ENCODE data around the gene VPS52.
"Not testable (repeated sequence)": the region's sequence is repeated elsewhere in the genome, so short reads cannot be mapped to it uniquely, and the experiment has no call there.

VPS52 gene

DNA sequence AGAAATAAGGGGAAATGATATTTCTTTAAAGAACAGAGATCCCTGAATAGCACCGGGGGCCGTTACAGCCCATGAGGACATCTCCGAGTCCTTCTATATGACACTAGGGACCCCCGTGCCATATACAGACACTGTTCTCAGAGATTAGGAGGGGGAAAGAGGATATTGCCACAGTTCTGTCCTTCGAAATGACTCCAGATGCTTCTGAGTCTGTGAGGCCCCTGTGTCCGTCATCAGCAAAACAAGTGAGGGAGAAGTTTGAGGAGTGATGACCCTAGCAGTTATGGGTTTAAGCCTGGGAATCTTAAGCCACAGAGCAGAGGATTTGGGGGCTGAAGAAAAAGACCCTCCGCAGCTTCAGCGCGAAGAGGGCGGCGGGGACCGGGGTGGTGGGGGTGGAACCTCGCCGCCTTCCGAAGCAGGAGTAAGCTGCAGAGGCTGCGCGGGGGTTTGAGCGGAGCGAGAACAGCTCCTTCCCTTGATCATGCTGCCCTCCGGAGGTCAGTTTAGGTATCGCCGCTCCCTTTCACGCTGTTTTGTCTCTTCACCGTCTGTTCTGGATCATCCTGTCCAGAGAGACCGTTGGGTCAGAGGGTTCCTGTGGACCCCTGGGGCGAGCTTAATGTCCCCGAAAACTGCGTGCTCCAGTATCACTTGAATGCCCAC, 23.6 kb downstream of the VPS52 start:
- peak; percentile 90 for DNase-seq (ENCODE audit: low read depth in 2 of 2)
- H3K4me3 ChIP-seq (replicated peaks in 1 of 2; ENCODE audit: low read depth in 2 of 2, low read length in 2 of 2), result peak overlapping the region; percentile 49 to 57
- TF ChIP-seq, protein P1, sequence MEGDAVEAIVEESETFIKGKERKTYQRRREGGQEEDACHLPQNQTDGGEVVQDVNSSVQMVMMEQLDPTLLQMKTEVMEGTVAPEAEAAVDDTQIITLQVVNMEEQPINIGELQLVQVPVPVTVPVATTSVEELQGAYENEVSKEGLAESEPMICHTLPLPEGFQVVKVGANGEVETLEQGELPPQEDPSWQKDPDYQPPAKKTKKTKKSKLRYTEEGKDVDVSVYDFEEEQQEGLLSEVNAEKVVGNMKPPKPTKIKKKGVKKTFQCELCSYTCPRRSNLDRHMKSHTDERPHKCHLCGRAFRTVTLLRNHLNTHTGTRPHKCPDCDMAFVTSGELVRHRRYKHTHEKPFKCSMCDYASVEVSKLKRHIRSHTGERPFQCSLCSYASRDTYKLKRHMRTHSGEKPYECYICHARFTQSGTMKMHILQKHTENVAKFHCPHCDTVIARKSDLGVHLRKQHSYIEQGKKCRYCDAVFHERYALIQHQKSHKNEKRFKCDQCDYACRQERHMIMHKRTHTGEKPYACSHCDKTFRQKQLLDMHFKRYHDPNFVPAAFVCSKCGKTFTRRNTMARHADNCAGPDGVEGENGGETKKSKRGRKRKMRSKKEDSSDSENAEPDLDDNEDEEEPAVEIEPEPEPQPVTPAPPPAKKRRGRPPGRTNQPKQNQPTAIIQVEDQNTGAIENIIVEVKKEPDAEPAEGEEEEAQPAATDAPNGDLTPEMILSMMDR (IDR thresholded peaks at IDR 0.05; ENCODE audit: low read depth, low read length), result peak; percentile 93

DNA sequence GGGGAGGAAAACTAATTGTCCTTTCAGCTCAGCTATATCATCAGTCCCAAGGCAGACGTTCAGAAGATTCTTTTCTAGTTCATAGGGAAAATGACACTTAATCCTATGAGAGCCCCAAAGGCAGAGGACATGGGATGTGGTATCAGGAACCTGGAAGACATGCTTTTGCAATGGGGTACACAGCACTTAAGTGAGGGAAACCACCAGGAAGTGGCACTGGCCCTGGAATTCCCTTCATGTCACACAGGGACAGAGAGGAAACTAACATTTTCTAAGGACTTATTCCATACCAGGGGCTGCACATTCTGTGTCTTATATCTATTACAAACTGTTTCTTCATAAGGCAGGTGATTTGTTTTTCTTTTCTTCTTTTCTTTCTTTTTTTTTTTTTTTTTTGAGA, 28.2 kb downstream of the VPS52 start:
- TF ChIP-seq, protein P1 (IDR thresholded peaks at IDR 0.05; ENCODE audit: low read depth, low read length), result no peak
- H3K4me3 ChIP-seq (replicated peaks in 1 of 2; ENCODE audit: low read depth in 2 of 2, low read length in 2 of 2), result no peak overlapping the region

DNA sequence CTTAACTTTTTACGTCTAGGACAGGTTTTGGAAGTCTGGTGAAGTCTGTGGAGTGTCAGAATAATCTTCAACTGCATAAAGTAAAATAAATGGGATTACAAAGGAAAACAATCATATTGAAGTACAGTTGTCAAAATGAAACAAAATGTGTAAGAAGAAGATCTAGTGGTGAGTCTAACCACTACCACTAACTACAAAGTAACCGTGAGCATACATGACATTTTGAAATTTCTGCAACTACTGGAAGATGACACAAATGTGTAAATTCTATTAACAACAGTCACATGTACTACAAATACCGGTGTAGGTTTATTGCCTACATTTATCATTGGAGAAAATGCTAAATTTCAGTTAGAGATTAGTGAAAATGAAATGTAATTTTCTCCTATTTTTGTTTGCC, 29.7 kb downstream of the VPS52 start:
- H3K4me3 ChIP-seq (replicated peaks in 1 of 2; ENCODE audit: low read depth in 2 of 2, low read length in 2 of 2), result no peak overlapping the region
- no peak for DNase-seq (ENCODE audit: low read depth in 2 of 2)
- TF ChIP-seq, protein P1 (IDR thresholded peaks at IDR 0.05; ENCODE audit: low read depth, low read length), result no peak

More for the DNA sequence above, 28.2 kb downstream of the VPS52 start:
- DNase-seq (ENCODE audit: low read depth in 2 of 2), result no peak

DNA sequence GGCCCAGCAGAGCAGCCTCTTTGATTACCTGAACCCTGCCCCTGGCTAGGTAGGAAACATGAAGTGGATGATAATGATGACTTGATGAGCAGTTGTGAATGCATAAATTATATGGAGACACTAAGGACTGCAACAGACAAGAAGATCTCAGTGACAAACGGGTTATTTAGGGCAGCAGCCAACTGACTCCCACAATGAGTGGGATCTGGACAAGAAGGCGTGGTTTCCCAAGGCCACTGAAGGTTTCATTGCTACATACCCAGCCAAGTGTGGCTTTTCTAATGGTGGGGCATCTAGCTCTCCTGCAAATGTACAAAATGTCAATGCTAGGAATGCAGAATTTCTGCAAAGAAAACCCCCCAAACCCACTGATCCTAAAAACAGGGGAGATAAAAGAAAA, 33.9 kb downstream of the VPS52 start:
- no peak for DNase-seq (ENCODE audit: low read depth in 2 of 2)
- no peak overlapping the region for H3K4me3 ChIP-seq (replicated peaks in 1 of 2; ENCODE audit: low read depth in 2 of 2, low read length in 2 of 2)
- TF ChIP-seq, protein P1 (IDR thresholded peaks at IDR 0.05; ENCODE audit: low read depth, low read length), result no peak

DNA sequence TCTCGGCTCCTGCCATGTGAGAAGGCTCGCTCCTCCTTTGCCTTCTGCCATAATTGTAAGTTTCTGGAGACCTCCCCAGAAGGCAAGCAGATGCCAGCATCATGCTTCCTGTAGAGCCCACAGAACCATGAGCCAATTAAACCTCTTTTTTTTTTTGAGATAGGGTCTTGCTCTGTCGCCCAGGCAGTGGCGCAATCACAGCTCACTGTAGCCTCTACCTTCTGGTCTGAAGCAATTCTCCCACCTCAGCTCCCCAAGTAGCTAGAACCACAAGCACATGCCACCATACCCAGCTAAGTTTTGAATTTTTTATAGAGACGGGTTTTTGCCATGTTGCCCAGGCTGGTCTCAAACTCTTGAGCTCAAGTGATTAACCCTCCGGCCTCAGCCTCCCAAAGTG, 34.8 kb downstream of the VPS52 start:
- H3K4me3 ChIP-seq (replicated peaks in 1 of 2; ENCODE audit: low read depth in 2 of 2, low read length in 2 of 2), result no peak overlapping the region
- DNase-seq (ENCODE audit: low read depth in 2 of 2), result no peak
- TF ChIP-seq, protein P1 (IDR thresholded peaks at IDR 0.05; ENCODE audit: low read depth, low read length), result no peak

DNA sequence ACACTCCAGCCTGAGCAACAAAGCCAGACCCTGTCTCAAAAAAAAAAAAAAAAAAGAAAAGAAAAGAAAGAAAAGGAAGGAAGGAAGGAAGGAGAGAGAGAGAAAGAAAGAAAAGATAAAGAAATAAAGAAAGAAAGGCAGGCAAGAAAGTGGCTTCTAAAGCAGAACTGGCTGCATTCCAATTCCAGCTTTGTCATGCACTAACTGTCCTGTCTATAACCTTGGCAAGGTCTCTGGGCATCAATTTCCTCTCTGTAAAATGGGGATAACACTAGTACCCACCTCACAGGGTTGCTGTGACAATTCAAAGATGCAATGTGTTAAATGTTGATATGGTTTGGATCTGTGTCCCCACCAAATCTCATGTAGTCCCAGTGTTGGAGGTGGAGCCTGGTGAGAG, 35.3 kb downstream of the VPS52 start:
- TF ChIP-seq, protein P1 (IDR thresholded peaks at IDR 0.05; ENCODE audit: low read depth, low read length), result no peak
- no peak overlapping the region for H3K4me3 ChIP-seq (replicated peaks in 1 of 2; ENCODE audit: low read depth in 2 of 2, low read length in 2 of 2)
- DNase-seq (ENCODE audit: low read depth in 2 of 2), result no peak

DNA sequence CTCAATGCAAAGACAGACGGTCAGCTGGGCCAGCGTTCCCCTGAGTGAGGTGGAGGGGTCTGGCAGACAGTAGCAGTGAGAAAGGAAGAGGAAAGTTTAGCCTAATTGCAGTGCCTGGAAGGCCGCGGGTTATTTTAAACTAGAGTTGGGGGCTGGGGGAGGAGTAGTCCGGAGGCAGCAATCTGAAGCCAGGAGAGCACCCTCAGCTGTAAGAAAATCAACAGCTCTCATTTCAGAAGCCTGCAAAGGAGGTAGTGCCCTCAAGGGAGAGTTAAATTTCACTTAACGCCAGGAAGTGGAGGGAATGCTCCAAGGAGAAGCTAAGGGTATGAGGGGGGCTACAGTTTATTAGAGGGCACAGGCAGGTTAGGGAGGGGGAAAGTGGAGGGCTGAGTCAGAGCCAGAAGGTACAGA, 36.4 kb downstream of the VPS52 start:
- H3K4me3 ChIP-seq (replicated peaks in 1 of 2; ENCODE audit: low read depth in 2 of 2, low read length in 2 of 2), result no peak overlapping the region
- TF ChIP-seq, protein P1 (IDR thresholded peaks at IDR 0.05; ENCODE audit: low read depth, low read length), result no peak
- no peak for DNase-seq (ENCODE audit: low read depth in 2 of 2)

DNA sequence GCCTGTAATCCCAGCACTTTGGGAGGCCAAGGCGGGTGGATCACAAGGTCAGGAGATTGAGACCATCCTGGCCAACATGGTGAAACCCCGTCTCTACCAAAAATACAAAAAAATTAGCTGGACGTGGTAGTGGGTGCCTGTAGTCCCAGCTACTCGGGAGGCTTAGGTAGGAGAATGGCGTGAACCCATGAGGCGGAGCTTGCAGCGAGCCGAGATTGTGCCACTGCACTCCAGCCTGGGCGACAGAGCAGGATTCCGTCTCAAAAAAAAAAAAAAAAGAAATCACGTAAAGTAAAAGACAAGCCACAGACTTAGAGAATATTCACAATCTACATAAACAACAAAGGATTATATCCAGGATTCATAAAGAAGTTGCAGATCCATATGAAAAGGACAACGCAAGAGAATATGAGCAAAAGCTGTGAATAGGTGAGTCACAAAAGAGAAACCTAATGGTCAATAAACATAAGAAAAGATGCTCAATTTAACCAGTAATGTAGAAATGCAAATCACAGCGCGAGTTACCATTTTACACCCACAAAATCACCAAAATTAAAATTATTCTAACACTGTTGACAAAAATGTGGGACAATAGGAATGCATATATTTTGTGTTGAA, 45.1 kb downstream of the VPS52 start:
- not testable (repeated sequence) for H3K4me3 ChIP-seq (replicated peaks in 1 of 2; ENCODE audit: low read depth in 2 of 2, low read length in 2 of 2); DNase-seq (ENCODE audit: low read depth in 2 of 2)

All from cardiac fibroblast (primary cell).